HepG2 (cell line): Measurements from ENCODE around the gene TPPP2. TPM values are rescaled to one million over a fixed set of nuclear protein-coding genes. Genes with fewer than 3 reads are reported as not detected.

ENCODE experiments used
- ATAC-seq: fragments of 200-7000 bp; cut with Tn5 transposase; 3 replicates; pipeline ENCODE4 v1.9.1; 2020; ENCODE audit warnings: mild to moderate bottlenecking, moderate library complexity
- BruUV-seq: library from RNA; stranded (reverse); fragments of 400-500 nt; replicated peaks from 2 replicates; lab custom pipeline; 2021; lab: Mats Ljungman, UMichigan
- CTCF ChIA-PET: fragments of 300-600 bp; formaldehyde crosslinking; extraction: SDS; loops from one replicate; lab custom pipeline; 2021; ENCODE audit warnings: low total read pairs, inconsistent platforms, low intra/inter-chr PET ratio; lab: Yijun Ruan, JAX
- POLR2A ChIA-PET: fragments of 350-600 bp; sonication (Branson Sonifier 250); formaldehyde crosslinking; loops from one replicate; lab custom pipeline; 2020; ENCODE audit warnings: antibody characterized with exemption, inconsistent platforms; lab: Yijun Ruan, JAX
- DNase-seq: peaks from one replicate; pipeline ENCODE4 v3.0.0-alpha.2; 2015; ENCODE audit warnings: low spot score
- FAIRE-seq: peaks from 3 replicates; lab custom pipeline; 2011; peaks lifted over from hg19 to GRCh38; lab: Jason Lieb, UNC
- H2AFZ ChIP-seq: one replicate; pipeline ENCODE4 v1.6.1; 2011; ENCODE audit warnings: low read length, inconsistent platforms
- H3K27ac ChIP-seq: fragments of 300-600 bp; 3 replicates; pipeline ENCODE4 v1.8.0; 2011; ENCODE audit warnings: mixed run types, mild to moderate bottlenecking, mixed read lengths, low read length, inconsistent platforms; ENCODE audit not compliant: insufficient read depth; ENCODE audit errors: extremely low read length
- H3K27me3 ChIP-seq, 2 experiments: fragments of 200-600 bp in 1 of 2; 2 replicates in 1 of 2; 3 replicates in 1 of 2; pipeline versions ENCODE4 v1.6.0 to v1.8.0; 2011; ENCODE audit warnings: low read length in 2 of 2, mild to moderate bottlenecking in 2 of 2, moderate library complexity in 2 of 2, inconsistent platforms in 1 of 2; ENCODE audit not compliant: insufficient read depth in 2 of 2, control insufficient read depth in 1 of 2
- H3K36me3 ChIP-seq, 2 experiments: fragments of 200-600 bp in 1 of 2; replicated peaks in 1 of 2; 2 replicates in 1 of 2; 3 replicates in 1 of 2; pipeline versions ENCODE4 v1.5.1 to v1.8.0; 2011; ENCODE audit warnings: low read length in 2 of 2, inconsistent platforms in 1 of 2; ENCODE audit not compliant: insufficient read depth in 2 of 2, control insufficient read depth in 1 of 2
- H3K4me1 ChIP-seq: 2 replicates; pipeline ENCODE4 v1.5.1; 2012; ENCODE audit warnings: low read length, inconsistent platforms; ENCODE audit not compliant: insufficient read depth
- H3K4me2 ChIP-seq: 2 replicates; pipeline ENCODE4 v1.6.0; 2011; ENCODE audit warnings: low read depth, low read length, inconsistent platforms
- H3K4me3 ChIP-seq, 3 experiments: fragments of 200-600 bp in 1 of 3; sonication (generic), shearing (Covaris generic) in 1 of 3; replicated peaks in 1 of 3; 2 replicates each; pipeline ENCODE4 v1.5.1; 2011 to 2016; ENCODE audit warnings: low read length in 3 of 3, inconsistent platforms in 2 of 3, low read depth in 2 of 3, mild to moderate bottlenecking in 2 of 3, control low read depth in 1 of 3, mixed read lengths in 1 of 3; ENCODE audit not compliant: insufficient read depth in 1 of 3
- H3K79me2 ChIP-seq: one replicate; pipeline ENCODE4 v1.6.1; 2011; ENCODE audit warnings: low read length, inconsistent platforms; ENCODE audit not compliant: insufficient read depth
- H3K9ac ChIP-seq: 2 replicates; pipeline ENCODE4 v1.6.0; 2011; ENCODE audit warnings: mild to moderate bottlenecking, low read depth, low read length, inconsistent platforms; ENCODE audit not compliant: insufficient read depth
- H3K9me3 ChIP-seq: 2 replicates; pipeline ENCODE4 v1.5.1; 2012; ENCODE audit warnings: mild to moderate bottlenecking, low read length
- H4K20me1 ChIP-seq: 2 replicates; pipeline ENCODE4 v1.6.0; 2011; ENCODE audit warnings: inconsistent platforms, mild to moderate bottlenecking, low read length, moderate library complexity; ENCODE audit not compliant: insufficient read depth
- AGO1 ChIP-seq: fragments of 200-400 bp; formaldehyde crosslinking; IDR thresholded peaks from 2 replicates; pipeline ENCODE4 v1.6.1; 2017; ENCODE audit warnings: mild to moderate bottlenecking, low read depth, low read length, moderate library complexity; ENCODE audit not compliant: poor library complexity, severe bottlenecking
- BRF2 ChIP-seq: sonication (generic); formaldehyde crosslinking; IDR thresholded peaks from 2 replicates; pipeline ENCODE4 v1.8.1; 2022; ENCODE audit warnings: mild to moderate bottlenecking, missing genetic modification reagents
- CSRNP2 ChIP-seq: sonication (generic); formaldehyde crosslinking; conservative IDR thresholded peaks from 2 replicates; pipeline ENCODE4 v1.8.0; 2022; ENCODE audit warnings: low read depth, missing genetic modification reagents
- E2F1 ChIP-seq: sonication (generic); formaldehyde crosslinking; IDR thresholded peaks from 2 replicates; pipeline ENCODE4 v1.5.0; 2020; ENCODE audit warnings: missing genetic modification reagents
- FOXP4 ChIP-seq: sonication (generic); formaldehyde crosslinking; IDR thresholded peaks from 2 replicates; pipeline ENCODE4 v1.4.0; 2020; ENCODE audit warnings: missing genetic modification reagents
- GATAD2A ChIP-seq: IDR thresholded peaks from 2 replicates; pipeline ENCODE4 v1.6.1; 2016
- HNRNPH1 ChIP-seq: fragments of 200-400 bp; formaldehyde crosslinking; optimal IDR thresholded peaks from 2 replicates; pipeline ENCODE3; 2017; ENCODE audit warnings: mild to moderate bottlenecking, low read depth, low read length
- JUNB ChIP-seq: sonication (generic); formaldehyde crosslinking; IDR thresholded peaks from 2 replicates; pipeline ENCODE4 v1.8.0; 2022; ENCODE audit warnings: missing genetic modification reagents, mild to moderate bottlenecking, borderline replicate concordance
- MATR3 ChIP-seq: sonication (generic); formaldehyde crosslinking; IDR thresholded peaks from 2 replicates; pipeline ENCODE4 v1.4.0; 2020; ENCODE audit warnings: missing genetic modification reagents
- NFATC3 ChIP-seq: sonication (generic); formaldehyde crosslinking; IDR thresholded peaks from 2 replicates; pipeline ENCODE4 v1.5.1; 2020; ENCODE audit warnings: mild to moderate bottlenecking, missing genetic modification reagents
- PLRG1 ChIP-seq: fragments of 450-650 bp; conservative IDR thresholded peaks from 2 replicates; pipeline ENCODE4 v1.6.1; 2016
- RBM39 ChIP-seq: fragments of 200-400 bp; formaldehyde crosslinking; IDR thresholded peaks from one replicate; pipeline ENCODE4 v1.6.1; 2018; ENCODE audit warnings: antibody characterized with exemption, mild to moderate bottlenecking, low read depth, low read length; ENCODE audit not compliant: poor library complexity, severe bottlenecking
- ZBTB8A ChIP-seq: sonication (generic); formaldehyde crosslinking; IDR thresholded peaks from 2 replicates; pipeline ENCODE4 v1.4.0; 2020; ENCODE audit warnings: mild to moderate bottlenecking, low read depth, missing genetic modification reagents, borderline replicate concordance
- ZFX ChIP-seq: sonication (generic); formaldehyde crosslinking; IDR thresholded peaks from 2 replicates; pipeline ENCODE4 v1.4.0; 2020; ENCODE audit warnings: mild to moderate bottlenecking, low read depth, missing genetic modification reagents, moderate library complexity
- ZNF572 ChIP-seq: sonication (generic); formaldehyde crosslinking; IDR thresholded peaks from 2 replicates; pipeline ENCODE4 v1.5.1; 2020; ENCODE audit warnings: mild to moderate bottlenecking, missing genetic modification reagents
- ZNF652 ChIP-seq: IDR thresholded peaks from 2 replicates; pipeline ENCODE4 v1.6.1; 2016; ENCODE audit warnings: low read depth, borderline replicate concordance
- ZSCAN29 ChIP-seq: sonication (generic); formaldehyde crosslinking; conservative IDR thresholded peaks from 2 replicates; pipeline ENCODE4 v1.4.0; 2020; ENCODE audit warnings: mild to moderate bottlenecking, missing genetic modification reagents
- ZSCAN31 ChIP-seq: sonication (generic); formaldehyde crosslinking; IDR thresholded peaks from 2 replicates; pipeline ENCODE4 v1.5.0; 2020; ENCODE audit warnings: low read depth, mild to moderate bottlenecking, missing genetic modification reagents
- WGBS: methylation state at CpG from one replicate; pipeline ENCODE4 v1.1.6; 2017; ENCODE audit warnings: low lambda C conversion rate; 5-methylcytosine and 5-hydroxymethylcytosine counted together
- in situ Hi-C: cut with HindIII; loops from 2 replicates; pipeline ENCODE4 v1.10.0; 2017; ENCODE audit warnings: low pct_unique_long_range_greater_than_20kb; ENCODE audit not compliant: extremely low pct_ligation_motif_present
- intact Hi-C: fragments of 100-400 bp; cut with micrococcal nuclease; formaldehyde crosslinking; loops from one replicate; pipeline ENCODE4 v1.10.0; 2022; ENCODE audit not compliant: unreplicated experiment
- polyA plus RNA-seq, 8 experiments: library from polyadenylated mRNA; depleted of rRNA in 3 of 8; stranded (reverse) in 7 of 8; unstranded in 1 of 8; fragments of >200 nt; fragmentation: Illumina TruSeq in 4 of 8; extraction: Trizol in 4 of 8; gene quantifications; 2 replicates each; pipeline versions ENCODE4 v1.2.1 to v1.2.3, GENCODE V29; 2011 to 2016; ENCODE audit warnings: low read depth in 4 of 8, missing spikeins in 1 of 8, mixed read lengths in 1 of 8; ENCODE audit not compliant: insufficient read depth in 1 of 8
- total RNA-seq, 5 experiments: library from RNA; depleted of rRNA; stranded (reverse); fragments of >200 nt; fragmentation: Illumina TruSeq; extraction: Trizol; gene quantifications; 2 replicates each; pipeline ENCODE4 v1.2.3, GENCODE V29; 2016; ENCODE audit warnings: low read depth in 1 of 5

TPPP2 gene
- total and polyA plus RNA-seq, 2 of the 13 experiments (the other 11 are each of a cell fraction or from before 2014, with no cell fraction given) = 0.58 to 4.2 TPM

GRCh38 chr14:20998139-20998538 is 31.9 kb upstream of the TPPP2 start (continued):
- TF ChIP-seq FOXP4 (CRISPR knock-in tag) (no peak), ZNF572 (CRISPR knock-in tag) (no peak)

GRCh38 chr14:20998674-20999366 is 31.2 kb upstream of the TPPP2 start, which contains the start of gene SLC39A2:
Gene SLC39A2, plus strand, starts transcription at chr14:20999293. Its CDS starts 154 bp downstream, at chr14:20999447.
- no peak for DNase-seq
- H4K20me1 ChIP-seq = no peaks in the 10 kb centered on the region
- BruUV-seq = no TSS peak
- ChIA-PET POLR2A (no interaction called here), CTCF (no interaction called here)
- no peak within 1 kb of the TSS for H3K4me2 ChIP-seq
- WGBS = 80% methylated on average over 6 of the region's 6 CpGs
- in situ Hi-C loops = loop anchor here (25.0 kb wide), 1 partner anchor 662 kb away; the partner anchor contains the start of genes CCNB1IP1 and PARP2
- H3K9me3 ChIP-seq = no peaks in the 10 kb centered on the region
- no peak for FAIRE-seq
- 0 out of 5 replicates have a peak, but pooled peaks cover 0 to 1% of the 10 kb centered on the region in 2 experiments for H3K27me3 ChIP-seq
- no peak within 1 kb of the TSS for H3K27ac ChIP-seq
- H3K4me1 ChIP-seq = peaks cover 17% of the 10 kb centered on the region
- intact Hi-C loops = no loop called here
- peaks cover 16 to 29% of the 10 kb centered on the region in 2 experiments for H3K36me3 ChIP-seq
- no peak within 1 kb of the TSS for H2AFZ ChIP-seq
- H3K79me2 ChIP-seq = no peaks in the 10 kb centered on the region
- ATAC-seq = no peak
- no peak within 1 kb of the TSS for H3K9ac ChIP-seq
- H3K4me3 ChIP-seq = no peak within 1 kb of the TSS
- TF ChIP-seq BRF2 (CRISPR knock-in tag) = no peak
- TF ChIP-seq MATR3 (CRISPR knock-in tag) = no peak
- TF ChIP-seq CSRNP2 (CRISPR knock-in tag) = no peak
- no peak for TF ChIP-seq NFATC3 (CRISPR knock-in tag)
- no peak for TF ChIP-seq E2F1
- no peak for TF ChIP-seq ZBTB8A (CRISPR knock-in tag)
- TF ChIP-seq JUNB (CRISPR knock-in tag) = no peak
- TF ChIP-seq ZSCAN31 (CRISPR knock-in tag) = no peak
- TF ChIP-seq ZSCAN29 (CRISPR knock-in tag) = no peak
- no peak for TF ChIP-seq ZFX
- no peak for TF ChIP-seq GATAD2A (CRISPR knock-in tag)
- TF ChIP-seq ZNF652 (CRISPR knock-in tag) = no peak
- no peak for TF ChIP-seq AGO1
- TF ChIP-seq RBM39 = no peak
- TF ChIP-seq HNRNPH1 = no peak
- TF ChIP-seq PLRG1 = no peak
